IMR-90 (cell line): ENCODE data around the gene EPN3. TPM values are rescaled to one million over a fixed set of nuclear protein-coding genes. Genes with fewer than 3 reads are reported as not detected.

Experiments
- ATAC-seq: fragments of 200-7000 bp; cut with Tn5 transposase; 2 replicates; pipeline ENCODE4 v1.9.1; 2020; ENCODE audit warnings: low read depth, mild to moderate bottlenecking, moderate library complexity
- BruUV-seq: library from RNA; stranded (reverse); fragments of 400-500 nt; replicated peaks from 2 replicates; lab custom pipeline; 2021; lab: Mats Ljungman, UMichigan
- CTCF ChIA-PET: fragments of 300-600 bp; formaldehyde crosslinking; extraction: SDS; loops from one replicate; lab custom pipeline; 2021; ENCODE audit warnings: antibody characterized with exemption; lab: Yijun Ruan, JAX
- POLR2A ChIA-PET: fragments of 300-600 bp; sonication (Branson Sonifier 250); formaldehyde crosslinking; loops from one replicate; lab custom pipeline; 2022; ENCODE audit warnings: antibody characterized with exemption; ENCODE audit not compliant: unreplicated experiment; lab: Charles Lee
- DNase-seq: peaks from one replicate; pipeline ENCODE4 v3.0.0; 2013
- H2AFZ ChIP-seq: replicated peaks from 2 replicates; pipeline ENCODE3; 2013; ENCODE audit warnings: low read length, mild to moderate bottlenecking; ENCODE audit not compliant: poor library complexity
- H2AK5ac ChIP-seq: 2 replicates; pipeline ENCODE4 v1.6.1; 2013; ENCODE audit warnings: low read depth, low read length, inconsistent platforms
- H2AK9ac ChIP-seq: replicated peaks from 2 replicates; pipeline ENCODE3; 2013; ENCODE audit warnings: mild to moderate bottlenecking, low read depth, low read length, moderate library complexity; ENCODE audit not compliant: poor library complexity
- H2BK120ac ChIP-seq: 2 replicates; pipeline ENCODE4 v1.6.1; 2013; ENCODE audit warnings: low read depth, low read length, inconsistent platforms
- H2BK15ac ChIP-seq: 3 replicates; pipeline ENCODE4 v1.6.1; 2013; ENCODE audit warnings: low read depth, low read length, inconsistent platforms
- H2BK20ac ChIP-seq: 2 replicates; pipeline ENCODE4 v1.6.1; 2013; ENCODE audit warnings: low read depth, mild to moderate bottlenecking, inconsistent platforms, low read length, moderate library complexity
- H2BK5ac ChIP-seq: 2 replicates; pipeline ENCODE4 v1.6.1; 2013; ENCODE audit warnings: mild to moderate bottlenecking, low read depth, low read length, inconsistent platforms; ENCODE audit not compliant: poor library complexity, severe bottlenecking
- H3K14ac ChIP-seq: replicated peaks from 2 replicates; pipeline ENCODE4 v1.6.1; 2013; ENCODE audit warnings: low read depth, low read length, inconsistent platforms
- H3K18ac ChIP-seq: 2 replicates; pipeline ENCODE4 v1.6.1; 2013; ENCODE audit warnings: low read depth, low read length, control low read depth
- H3K23ac ChIP-seq: 2 replicates; pipeline ENCODE4 v1.6.1; 2013; ENCODE audit warnings: low read depth, low read length, inconsistent platforms
- H3K27ac ChIP-seq: 2 replicates; pipeline ENCODE4 v1.5.1; 2013; ENCODE audit warnings: mild to moderate bottlenecking, control low read depth, low read length; ENCODE audit not compliant: insufficient read depth
- H3K27me3 ChIP-seq: 2 replicates; pipeline ENCODE4 v1.6.1; 2013; ENCODE audit warnings: low read length; ENCODE audit not compliant: control insufficient read depth, insufficient read depth
- H3K36me3 ChIP-seq: 2 replicates; pipeline ENCODE4 v1.6.1; 2013; ENCODE audit warnings: low read length, mixed read lengths; ENCODE audit not compliant: control insufficient read depth, insufficient read depth
- H3K4ac ChIP-seq: 2 replicates; pipeline ENCODE4 v1.6.1; 2013; ENCODE audit warnings: low read depth, low read length, inconsistent platforms
- H3K4me1 ChIP-seq: 2 replicates; pipeline ENCODE4 v1.6.1; 2013; ENCODE audit warnings: low read length, mixed read lengths; ENCODE audit not compliant: control insufficient read depth, insufficient read depth
- H3K4me2 ChIP-seq: 2 replicates; pipeline ENCODE4 v1.6.1; 2013; ENCODE audit warnings: low read depth, mild to moderate bottlenecking, control low read depth, low read length, moderate library complexity
- H3K4me3 ChIP-seq: 2 replicates; pipeline ENCODE4 v1.5.1; 2013; ENCODE audit warnings: low read depth, mild to moderate bottlenecking, control low read depth, low read length, moderate library complexity; ENCODE audit not compliant: insufficient read depth
- H3K56ac ChIP-seq: 2 replicates; pipeline ENCODE4 v1.6.1; 2013; ENCODE audit warnings: low read length, inconsistent platforms; ENCODE audit not compliant: insufficient read depth; ENCODE audit errors: extremely low read depth
- H3K79me1 ChIP-seq, 2 experiments: 2 replicates each; pipeline ENCODE4 v1.6.1; 2013; ENCODE audit warnings: low read length in 2 of 2, inconsistent platforms in 1 of 2, low read depth in 1 of 2
- H3K9ac ChIP-seq: 2 replicates; pipeline ENCODE4 v1.6.1; 2013; ENCODE audit warnings: low read depth, low read length, control low read depth
- H3K9me1 ChIP-seq: 2 replicates; pipeline ENCODE4 v1.6.1; 2013; ENCODE audit warnings: low read length, inconsistent platforms; ENCODE audit not compliant: insufficient read depth
- H3K9me3 ChIP-seq: 2 replicates; pipeline ENCODE4 v1.6.1; 2013; ENCODE audit warnings: low read length; ENCODE audit not compliant: control insufficient read depth, insufficient read depth
- H4K20me1 ChIP-seq: 2 replicates; pipeline ENCODE4 v1.6.1; 2013; ENCODE audit warnings: low read length, inconsistent platforms; ENCODE audit not compliant: insufficient read depth
- H4K5ac ChIP-seq: 2 replicates; pipeline ENCODE4 v1.6.1; 2013; ENCODE audit warnings: mild to moderate bottlenecking, low read depth, low read length, control low read depth
- H4K8ac ChIP-seq, 2 experiments: 2 replicates each; pipeline ENCODE4 v1.6.1; 2013; ENCODE audit warnings: low read depth in 2 of 2, low read length in 2 of 2, control low read depth in 1 of 2, inconsistent platforms in 1 of 2
- H4K91ac ChIP-seq: 2 replicates; pipeline ENCODE4 v1.6.1; 2013; ENCODE audit warnings: low read depth, low read length, inconsistent platforms; ENCODE audit not compliant: insufficient read depth
- BHLHE40 ChIP-seq: fragments of 150-350 bp; IDR thresholded peaks from 2 replicates; pipeline ENCODE4 v1.6.1; 2016; ENCODE audit warnings: mild to moderate bottlenecking, low read depth, low read length
- CEBPB ChIP-seq: IDR thresholded peaks from 2 replicates; pipeline ENCODE4 v1.6.1; 2012; ENCODE audit warnings: low read depth, low read length, improper control_type of control experiment
- FOS ChIP-seq: fragments of 150-350 bp; IDR thresholded peaks from 2 replicates; pipeline ENCODE4 v1.6.1; 2016; ENCODE audit warnings: low read depth, low read length
- MAZ ChIP-seq: IDR thresholded peaks from 2 replicates; pipeline ENCODE4 v1.6.1; 2012; ENCODE audit warnings: low read depth, mild to moderate bottlenecking, low read length, improper control_type of control experiment, moderate library complexity, borderline replicate concordance
- MXI1 ChIP-seq: IDR thresholded peaks from 2 replicates; pipeline ENCODE4 v1.6.1; 2012; ENCODE audit warnings: low read depth, mild to moderate bottlenecking, low read length, moderate library complexity, borderline replicate concordance
- NFE2L2 ChIP-seq: fragments of 150-350 bp; IDR thresholded peaks from 2 replicates; pipeline ENCODE4 v1.6.1; 2016; ENCODE audit warnings: low read depth, mild to moderate bottlenecking, low read length
- POLR2A ChIP-seq: IDR thresholded peaks from 2 replicates; pipeline ENCODE4 v1.6.1; 2012; ENCODE audit warnings: mild to moderate bottlenecking, low read depth, low read length
- RAD21 ChIP-seq: IDR thresholded peaks from 2 replicates; pipeline ENCODE4 v1.6.1; 2012; ENCODE audit warnings: low read length, improper control_type of control experiment
- RFX5 ChIP-seq: IDR thresholded peaks from 2 replicates; pipeline ENCODE4 v1.8.0; 2012; ENCODE audit warnings: low read depth, mild to moderate bottlenecking, low read length, moderate library complexity
- SMC3 ChIP-seq: fragments of 150-350 bp; IDR thresholded peaks from 2 replicates; pipeline ENCODE4 v1.6.1; 2016; ENCODE audit warnings: low read depth, mild to moderate bottlenecking, antibody characterized with exemption, low read length, moderate library complexity
- WGBS, 2 experiments: methylation state at CpG; one replicate each; pipeline versions ENCODE4 v1.1.5 to v1.1.7; 2013; ENCODE audit warnings: missing lambda C conversion rate in 2 of 2; ENCODE audit not compliant: insufficient read length in 1 of 2; ENCODE audit errors: extremely low coverage in 2 of 2; 5-methylcytosine and 5-hydroxymethylcytosine counted together
- dilution Hi-C: fragments of 300-500 bp; cut with HindIII; formaldehyde crosslinking; loops from one replicate; pipeline ENCODE4 v1.14.3; 2018; ENCODE audit warnings: low sequenced_read_pairs; ENCODE audit not compliant: unreplicated experiment
- in situ Hi-C: fragments of 300-500 bp; cut with MboI; formaldehyde crosslinking; loops from 3 replicates; pipeline ENCODE4 v1.14.3; 2019; ENCODE audit warnings: low sequenced_read_pairs, inconsistent platforms, mixed read lengths
- intact Hi-C: fragments of 100-400 bp; cut with micrococcal nuclease; formaldehyde crosslinking; loops from 2 replicates; pipeline ENCODE4 v1.10.0; 2022
- polyA plus RNA-seq, 3 experiments: library from polyadenylated mRNA; depleted of rRNA; stranded (reverse); fragments of >200 nt; gene quantifications; 2 replicates each; pipeline ENCODE4 v1.2.3, GENCODE V29; 2012; ENCODE audit warnings: low replicate concordance in 1 of 3
- total RNA-seq: library from RNA; depleted of rRNA; stranded (reverse); fragments of >200 nt; gene quantifications from 2 replicates; pipeline ENCODE4 v1.2.3, GENCODE V29; 2012
- TF ChIP-seq, protein P1 (sequence below): conservative IDR thresholded peaks from 2 replicates; pipeline ENCODE4 v1.5.1; 2012; ENCODE audit warnings: mild to moderate bottlenecking, low read depth, low read length, improper control_type of control experiment
- TF ChIP-seq, protein P2 (sequence below): fragments of 150-350 bp; IDR thresholded peaks from 2 replicates; pipeline ENCODE4 v1.6.1; 2017; ENCODE audit warnings: mild to moderate bottlenecking, antibody characterized with exemption, low read length, low read depth

The EPN3 gene
- total and polyA plus RNA-seq, 2 of the 4 experiments (the other 2 are of a cell fraction): 0.09 TPM; not detected in 1

- BruUV-seq: no TSS peak
These were observed 26.0 kb downstream of the EPN3 start for GRCh38 chr17:50558581-50558940.

More at GRCh38 chr17:50558581-50558940, 26.0 kb downstream of the EPN3 start:
- ChIA-PET CTCF (no interaction called here), POLR2A (no interaction called here)
- Histone ChIP-seq H3K14ac (no peak overlapping the region), H3K27me3 (peaks cover 55% of the 10 kb centered on the region), H2AK9ac (no peak overlapping the region), H3K4me2 (no peak overlapping the region), H2BK15ac (no peak overlapping the region), H4K91ac (no peak overlapping the region), H3K56ac (no peak overlapping the region), H2AFZ (no peak overlapping the region), H3K9ac (no peak overlapping the region), H2BK120ac (no peak overlapping the region), H3K27ac (no peak overlapping the region), H3K36me3 (peaks cover 9% of the 10 kb centered on the region; the same call in 1 of the 2 replicates), H3K9me1 (0 out of 2 replicates have a peak, but pooled peaks cover 5% of the 10 kb centered on the region), H2BK5ac (no peak overlapping the region), H3K23ac (no peak overlapping the region), H3K4me1 (peaks cover 3% of the 10 kb centered on the region; the same call in 1 of the 2 replicates), H3K4me3 (no peak overlapping the region), H4K5ac (no peak overlapping the region), H3K18ac (no peak overlapping the region), H3K9me3 (no peaks in the 10 kb centered on the region), H4K8ac (no peak overlapping the region), H2AK5ac (no peak overlapping the region), H2BK20ac (no peak overlapping the region), H4K20me1 (no peaks in the 10 kb centered on the region), H3K4ac (no peak overlapping the region), H3K79me1 (no peaks in the 10 kb centered on the region)
- dilution Hi-C loops: no loop called here
- no CpG with 5 or more reads among the region's 18 CpGs for WGBS, 2 experiments
- TF ChIP-seq RFX5 (no peak), MAZ (no peak), FOS (no peak), NFE2L2 (no peak), CEBPB (no peak), BHLHE40 (no peak), POLR2A (no peak), MXI1 (no peak), RAD21 (no peak), SMC3 (no peak)
- TF ChIP-seq, protein P1, sequence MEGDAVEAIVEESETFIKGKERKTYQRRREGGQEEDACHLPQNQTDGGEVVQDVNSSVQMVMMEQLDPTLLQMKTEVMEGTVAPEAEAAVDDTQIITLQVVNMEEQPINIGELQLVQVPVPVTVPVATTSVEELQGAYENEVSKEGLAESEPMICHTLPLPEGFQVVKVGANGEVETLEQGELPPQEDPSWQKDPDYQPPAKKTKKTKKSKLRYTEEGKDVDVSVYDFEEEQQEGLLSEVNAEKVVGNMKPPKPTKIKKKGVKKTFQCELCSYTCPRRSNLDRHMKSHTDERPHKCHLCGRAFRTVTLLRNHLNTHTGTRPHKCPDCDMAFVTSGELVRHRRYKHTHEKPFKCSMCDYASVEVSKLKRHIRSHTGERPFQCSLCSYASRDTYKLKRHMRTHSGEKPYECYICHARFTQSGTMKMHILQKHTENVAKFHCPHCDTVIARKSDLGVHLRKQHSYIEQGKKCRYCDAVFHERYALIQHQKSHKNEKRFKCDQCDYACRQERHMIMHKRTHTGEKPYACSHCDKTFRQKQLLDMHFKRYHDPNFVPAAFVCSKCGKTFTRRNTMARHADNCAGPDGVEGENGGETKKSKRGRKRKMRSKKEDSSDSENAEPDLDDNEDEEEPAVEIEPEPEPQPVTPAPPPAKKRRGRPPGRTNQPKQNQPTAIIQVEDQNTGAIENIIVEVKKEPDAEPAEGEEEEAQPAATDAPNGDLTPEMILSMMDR: no peak
- TF ChIP-seq, protein P2, sequence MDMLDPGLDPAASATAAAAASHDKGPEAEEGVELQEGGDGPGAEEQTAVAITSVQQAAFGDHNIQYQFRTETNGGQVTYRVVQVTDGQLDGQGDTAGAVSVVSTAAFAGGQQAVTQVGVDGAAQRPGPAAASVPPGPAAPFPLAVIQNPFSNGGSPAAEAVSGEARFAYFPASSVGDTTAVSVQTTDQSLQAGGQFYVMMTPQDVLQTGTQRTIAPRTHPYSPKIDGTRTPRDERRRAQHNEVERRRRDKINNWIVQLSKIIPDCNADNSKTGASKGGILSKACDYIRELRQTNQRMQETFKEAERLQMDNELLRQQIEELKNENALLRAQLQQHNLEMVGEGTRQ: no peak
- ATAC-seq: no peak
- in situ Hi-C loops: no loop called here
- DNase-seq: no peak
- intact Hi-C loops: no loop called here
